OCI-LY3 (cell line): ENCODE measurements around the gene FN3K.

Experiments
- EZH2phosphoT487 ChIP-seq: fragments of 200-600 bp; shearing (Covaris generic); IDR thresholded peaks from 2 replicates; pipeline ENCODE4 v1.6.1; 2018; ENCODE audit warnings: antibody characterized with exemption, mixed run types, low read depth
- TF ChIP-seq, protein P1 (sequence below): fragments of 200-600, 300-600 bp; sonication (generic); IDR thresholded peaks from 2 replicates; pipeline ENCODE4 v1.5.1; 2014; ENCODE audit warnings: antibody characterized with exemption, low read length, low read depth

DNA sequence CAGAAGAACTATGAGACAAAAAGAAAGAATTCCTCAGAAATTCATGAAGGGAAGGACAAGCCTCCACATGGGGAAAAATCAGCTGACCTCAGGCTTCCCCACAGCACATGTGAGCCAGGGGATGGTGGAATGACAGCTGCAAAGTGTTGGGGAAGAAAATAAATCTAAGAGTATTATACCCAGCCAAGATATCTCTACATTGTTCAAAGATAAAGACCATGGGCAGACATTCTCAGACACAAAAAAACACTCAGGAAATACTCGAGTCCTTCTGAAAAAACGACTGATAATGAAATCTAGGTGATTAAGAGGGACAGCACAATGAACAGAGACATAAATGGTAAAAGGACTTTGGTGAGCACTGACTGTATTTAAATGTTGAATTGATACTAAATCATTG lies 40.8 kb upstream of the FN3K start:
- TF ChIP-seq, protein P1, sequence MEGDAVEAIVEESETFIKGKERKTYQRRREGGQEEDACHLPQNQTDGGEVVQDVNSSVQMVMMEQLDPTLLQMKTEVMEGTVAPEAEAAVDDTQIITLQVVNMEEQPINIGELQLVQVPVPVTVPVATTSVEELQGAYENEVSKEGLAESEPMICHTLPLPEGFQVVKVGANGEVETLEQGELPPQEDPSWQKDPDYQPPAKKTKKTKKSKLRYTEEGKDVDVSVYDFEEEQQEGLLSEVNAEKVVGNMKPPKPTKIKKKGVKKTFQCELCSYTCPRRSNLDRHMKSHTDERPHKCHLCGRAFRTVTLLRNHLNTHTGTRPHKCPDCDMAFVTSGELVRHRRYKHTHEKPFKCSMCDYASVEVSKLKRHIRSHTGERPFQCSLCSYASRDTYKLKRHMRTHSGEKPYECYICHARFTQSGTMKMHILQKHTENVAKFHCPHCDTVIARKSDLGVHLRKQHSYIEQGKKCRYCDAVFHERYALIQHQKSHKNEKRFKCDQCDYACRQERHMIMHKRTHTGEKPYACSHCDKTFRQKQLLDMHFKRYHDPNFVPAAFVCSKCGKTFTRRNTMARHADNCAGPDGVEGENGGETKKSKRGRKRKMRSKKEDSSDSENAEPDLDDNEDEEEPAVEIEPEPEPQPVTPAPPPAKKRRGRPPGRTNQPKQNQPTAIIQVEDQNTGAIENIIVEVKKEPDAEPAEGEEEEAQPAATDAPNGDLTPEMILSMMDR, result no peak
- no peak for TF ChIP-seq EZH2phosphoT487
